ENCODE data around the gene ACTA2.

GRCh38 chr10:88954458-88955083, 2.0 kb upstream of the ACTA2 start:
- TF ChIP-seq CTCF (IDR thresholded peaks at IDR 0.05) (no peak), EZH2 (IDR thresholded peaks at IDR 0.05) (no peak), EZH2phosphoT487 (IDR thresholded peaks at IDR 0.05) (no peak)
